Panc1 (cell line): ENCODE data around the gene HNRNPUL1. TPM values are rescaled to one million over a fixed set of nuclear protein-coding genes. Genes with fewer than 3 reads are reported as not detected.

Experiments used
- ATAC-seq: fragments of 200-7000 bp; cut with Tn5 transposase; 2 replicates; pipeline ENCODE4 v1.9.1; 2020; ENCODE audit warnings: mild to moderate bottlenecking, moderate library complexity
- BruUV-seq: library from RNA; stranded (reverse); fragments of 400-500 nt; replicated peaks from 2 replicates; lab custom pipeline; 2021; lab: Mats Ljungman, UMichigan
- CTCF ChIA-PET: fragments of 300-600 bp; sonication (Branson Sonifier 250); formaldehyde crosslinking; loops from one replicate; lab custom pipeline; 2022; ENCODE audit warnings: antibody characterized with exemption; lab: Charles Lee
- POLR2A ChIA-PET: fragments of 300-600 bp; sonication (Branson Sonifier 250); formaldehyde crosslinking; loops from one replicate; lab custom pipeline; 2022; ENCODE audit warnings: antibody characterized with exemption; lab: Charles Lee
- DNase-seq: peaks from one replicate; pipeline ENCODE4 v3.0.0-alpha.2; 2010; ENCODE audit warnings: low read depth, low spot score
- H3K27ac ChIP-seq: 2 replicates; pipeline ENCODE4 v1.5.1; 2011; ENCODE audit warnings: mild to moderate bottlenecking, low read length, inconsistent platforms
- H3K27me3 ChIP-seq: fragments of 200-500 bp; sonication (Bioruptor generic); 2 replicates; pipeline ENCODE4 v1.6.0; 2014; ENCODE audit warnings: low read length, inconsistent platforms; ENCODE audit not compliant: control insufficient read depth, insufficient read depth
- H3K36me3 ChIP-seq: fragments of 200-500 bp; sonication (Bioruptor generic); 2 replicates; pipeline ENCODE4 v1.5.1; 2014; ENCODE audit warnings: inconsistent platforms, mild to moderate bottlenecking, low read length, moderate library complexity; ENCODE audit not compliant: control insufficient read depth, insufficient read depth
- H3K4me1 ChIP-seq: 2 replicates; pipeline ENCODE4 v1.5.1; 2011; ENCODE audit warnings: inconsistent platforms, mild to moderate bottlenecking, low read length, moderate library complexity; ENCODE audit not compliant: control insufficient read depth, insufficient read depth
- H3K4me3 ChIP-seq, 2 experiments: 2 replicates each; pipeline ENCODE4 v1.5.1; 2011 to 2012; ENCODE audit warnings: low read depth in 2 of 2, low read length in 2 of 2, mild to moderate bottlenecking in 2 of 2, inconsistent platforms in 1 of 2, moderate library complexity in 1 of 2
- H3K9me3 ChIP-seq: fragments of 200-500 bp; sonication (Bioruptor generic); 2 replicates; pipeline ENCODE4 v1.5.1; 2014; ENCODE audit warnings: low read depth, mild to moderate bottlenecking, inconsistent platforms, low read length, moderate library complexity; ENCODE audit not compliant: control insufficient read depth, insufficient read depth
- POLR2AphosphoS5 ChIP-seq: IDR thresholded peaks from 2 replicates; pipeline ENCODE4 v1.6.1; 2012; ENCODE audit warnings: mild to moderate bottlenecking, low read depth, low read length, moderate library complexity
- SIN3A ChIP-seq: IDR thresholded peaks from 2 replicates; pipeline ENCODE4 v1.6.1; 2012; ENCODE audit warnings: low read depth, mild to moderate bottlenecking, low read length, moderate library complexity, borderline replicate concordance; ENCODE audit not compliant: insufficient read depth
- TCF7L2 ChIP-seq: IDR thresholded peaks from 2 replicates; pipeline ENCODE4 v1.6.1; 2011; ENCODE audit warnings: mild to moderate bottlenecking, low read depth, low read length, inconsistent platforms
- in situ Hi-C: cut with HindIII; loops from 2 replicates; pipeline ENCODE4 v1.10.0; 2016; ENCODE audit warnings: low sequenced_read_pairs, low pct_unique_long_range_greater_than_20kb
- intact Hi-C: fragments of 100-400 bp; cut with micrococcal nuclease; formaldehyde crosslinking; loops from one replicate; pipeline ENCODE4 v1.10.0; 2022; ENCODE audit not compliant: unreplicated experiment
- total RNA-seq: library from RNA; stranded (reverse); gene quantifications from one replicate; pipeline ENCODE4 v1.2.1, GENCODE V29; 2021; ENCODE audit not compliant: unreplicated experiment
- TF ChIP-seq, protein P1 (sequence below), 2 experiments: IDR thresholded peaks; 2 replicates each; pipeline ENCODE4 v1.6.1; 2011 to 2012; ENCODE audit warnings: low read depth in 2 of 2, control low read depth in 1 of 2, low read length in 1 of 2, mild to moderate bottlenecking in 1 of 2, moderate library complexity in 1 of 2; ENCODE audit not compliant: insufficient read depth in 1 of 2
- TF ChIP-seq, protein P2 (sequence below): fragments of 450-650 bp; IDR thresholded peaks from 2 replicates; pipeline ENCODE4 v1.5.1; 2017; ENCODE audit warnings: mild to moderate bottlenecking

The HNRNPUL1 gene
- total RNA-seq, 1 experiment from 2014 or later = 183 TPM

DNA sequence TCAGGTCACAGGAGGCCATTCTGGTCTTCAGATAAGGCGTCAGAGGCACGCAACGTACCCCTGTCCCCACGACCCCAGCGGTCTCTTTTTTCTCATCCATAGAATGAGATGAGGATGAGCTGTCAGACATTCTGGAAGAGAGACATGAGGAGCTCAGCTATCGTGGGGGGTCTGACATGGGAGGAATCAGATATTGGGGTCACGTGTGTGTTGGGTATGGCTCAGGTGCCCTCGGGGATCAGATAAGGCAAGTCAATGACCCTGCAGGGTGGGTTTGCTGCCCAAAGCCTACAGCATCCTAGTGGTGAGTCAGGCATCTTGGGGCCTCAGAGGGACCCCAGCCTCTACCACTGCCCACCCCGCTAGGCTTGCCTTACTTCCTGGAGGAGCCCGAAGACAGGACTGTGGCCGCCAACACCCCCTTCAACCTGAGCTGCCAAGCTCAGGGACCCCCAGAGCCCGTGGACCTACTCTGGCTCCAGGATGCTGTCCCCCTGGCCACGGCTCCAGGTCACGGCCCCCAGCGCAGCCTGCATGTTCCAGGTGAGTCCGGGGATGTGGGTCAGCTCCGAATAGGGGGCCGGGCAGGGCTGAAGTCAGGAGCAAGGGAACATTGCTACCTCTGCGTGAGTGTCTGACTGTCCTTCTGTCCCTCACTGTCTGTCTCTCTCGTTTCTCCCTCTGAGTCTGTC lies 42.5 kb upstream of the HNRNPUL1 start:
- no peak for DNase-seq
- no peaks in the 10 kb centered on the region for H3K36me3 ChIP-seq
- intact Hi-C loops = no loop called here
- no peak for ATAC-seq
- TF ChIP-seq TCF7L2 = no peak
- TF ChIP-seq, protein P1, sequence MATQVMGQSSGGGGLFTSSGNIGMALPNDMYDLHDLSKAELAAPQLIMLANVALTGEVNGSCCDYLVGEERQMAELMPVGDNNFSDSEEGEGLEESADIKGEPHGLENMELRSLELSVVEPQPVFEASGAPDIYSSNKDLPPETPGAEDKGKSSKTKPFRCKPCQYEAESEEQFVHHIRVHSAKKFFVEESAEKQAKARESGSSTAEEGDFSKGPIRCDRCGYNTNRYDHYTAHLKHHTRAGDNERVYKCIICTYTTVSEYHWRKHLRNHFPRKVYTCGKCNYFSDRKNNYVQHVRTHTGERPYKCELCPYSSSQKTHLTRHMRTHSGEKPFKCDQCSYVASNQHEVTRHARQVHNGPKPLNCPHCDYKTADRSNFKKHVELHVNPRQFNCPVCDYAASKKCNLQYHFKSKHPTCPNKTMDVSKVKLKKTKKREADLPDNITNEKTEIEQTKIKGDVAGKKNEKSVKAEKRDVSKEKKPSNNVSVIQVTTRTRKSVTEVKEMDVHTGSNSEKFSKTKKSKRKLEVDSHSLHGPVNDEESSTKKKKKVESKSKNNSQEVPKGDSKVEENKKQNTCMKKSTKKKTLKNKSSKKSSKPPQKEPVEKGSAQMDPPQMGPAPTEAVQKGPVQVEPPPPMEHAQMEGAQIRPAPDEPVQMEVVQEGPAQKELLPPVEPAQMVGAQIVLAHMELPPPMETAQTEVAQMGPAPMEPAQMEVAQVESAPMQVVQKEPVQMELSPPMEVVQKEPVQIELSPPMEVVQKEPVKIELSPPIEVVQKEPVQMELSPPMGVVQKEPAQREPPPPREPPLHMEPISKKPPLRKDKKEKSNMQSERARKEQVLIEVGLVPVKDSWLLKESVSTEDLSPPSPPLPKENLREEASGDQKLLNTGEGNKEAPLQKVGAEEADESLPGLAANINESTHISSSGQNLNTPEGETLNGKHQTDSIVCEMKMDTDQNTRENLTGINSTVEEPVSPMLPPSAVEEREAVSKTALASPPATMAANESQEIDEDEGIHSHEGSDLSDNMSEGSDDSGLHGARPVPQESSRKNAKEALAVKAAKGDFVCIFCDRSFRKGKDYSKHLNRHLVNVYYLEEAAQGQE (IDR thresholded peaks at IDR 0.05; ENCODE audit: insufficient read depth in 1 of 2, low read depth in 2 of 2, low read length in 1 of 2) = no peak
- no peak for TF ChIP-seq SIN3A
- TF ChIP-seq, protein P2, sequence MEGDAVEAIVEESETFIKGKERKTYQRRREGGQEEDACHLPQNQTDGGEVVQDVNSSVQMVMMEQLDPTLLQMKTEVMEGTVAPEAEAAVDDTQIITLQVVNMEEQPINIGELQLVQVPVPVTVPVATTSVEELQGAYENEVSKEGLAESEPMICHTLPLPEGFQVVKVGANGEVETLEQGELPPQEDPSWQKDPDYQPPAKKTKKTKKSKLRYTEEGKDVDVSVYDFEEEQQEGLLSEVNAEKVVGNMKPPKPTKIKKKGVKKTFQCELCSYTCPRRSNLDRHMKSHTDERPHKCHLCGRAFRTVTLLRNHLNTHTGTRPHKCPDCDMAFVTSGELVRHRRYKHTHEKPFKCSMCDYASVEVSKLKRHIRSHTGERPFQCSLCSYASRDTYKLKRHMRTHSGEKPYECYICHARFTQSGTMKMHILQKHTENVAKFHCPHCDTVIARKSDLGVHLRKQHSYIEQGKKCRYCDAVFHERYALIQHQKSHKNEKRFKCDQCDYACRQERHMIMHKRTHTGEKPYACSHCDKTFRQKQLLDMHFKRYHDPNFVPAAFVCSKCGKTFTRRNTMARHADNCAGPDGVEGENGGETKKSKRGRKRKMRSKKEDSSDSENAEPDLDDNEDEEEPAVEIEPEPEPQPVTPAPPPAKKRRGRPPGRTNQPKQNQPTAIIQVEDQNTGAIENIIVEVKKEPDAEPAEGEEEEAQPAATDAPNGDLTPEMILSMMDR = no peak
- TF ChIP-seq POLR2AphosphoS5 = no peak
- peak overlapping the region; percentile 84 for H3K27ac ChIP-seq
- in situ Hi-C loops = no loop called here
- ChIA-PET POLR2A (interaction anchor here (0.6 kb wide), 1 partner anchor 17 kb away, joined by 3 read pairs; no protein-coding TSS in a partner anchor), CTCF (interaction anchor here (1.0 kb wide), 1 partner anchor 17 kb away, joined by 8 read pairs; no protein-coding TSS in a partner anchor)
- no peaks in the 10 kb centered on the region for H3K27me3 ChIP-seq
- H3K9me3 ChIP-seq = no peaks in the 10 kb centered on the region
- H3K4me1 ChIP-seq = peaks cover 33% of the 10 kb centered on the region
- BruUV-seq = no TSS peak
- H3K4me3 ChIP-seq = peak overlapping the region; percentile 56 to 80

DNA sequence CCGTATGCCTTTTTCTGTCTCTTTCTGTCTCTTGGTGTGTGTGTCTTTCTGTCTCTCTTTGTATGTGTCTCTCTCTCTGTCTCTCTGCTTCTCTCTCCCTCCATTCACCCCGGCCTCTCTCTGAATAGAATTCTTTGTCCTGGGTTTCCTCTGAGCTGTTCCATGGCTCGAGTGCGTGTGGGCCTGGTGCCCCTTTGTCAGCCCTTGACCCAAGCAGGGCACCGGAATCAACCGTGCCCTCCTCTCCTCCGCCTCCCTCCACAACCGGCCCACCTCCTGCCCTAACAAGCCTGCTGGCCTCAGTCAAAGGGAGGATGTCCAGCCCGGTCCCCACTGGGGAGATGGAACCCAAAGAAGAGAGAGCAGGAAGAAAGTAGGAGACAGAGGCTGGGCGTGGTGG lies 41.9 kb upstream of the HNRNPUL1 start:
- DNase-seq (no peak), ATAC-seq (no peak)
- H3K4me1 ChIP-seq = peaks cover 35% of the 10 kb centered on the region
- ChIA-PET POLR2A (no interaction called here), CTCF (no interaction called here)
- H3K27me3 ChIP-seq = no peaks in the 10 kb centered on the region
- H3K27ac ChIP-seq = peak overlapping the region; percentile 84
- H3K4me3 ChIP-seq = peak overlapping the region; percentile 56 to 80
- H3K36me3 ChIP-seq = no peaks in the 10 kb centered on the region; the same call in 1 of the 2 replicates
- TF ChIP-seq, protein P1 (IDR thresholded peaks at IDR 0.05; ENCODE audit: insufficient read depth in 1 of 2, low read depth in 2 of 2, low read length in 1 of 2) = no peak
- TF ChIP-seq POLR2AphosphoS5 (no peak), SIN3A (no peak), TCF7L2 (no peak)
- TF ChIP-seq, protein P2 = no peak
- no TSS peak for BruUV-seq
- H3K9me3 ChIP-seq = no peaks in the 10 kb centered on the region
- intact Hi-C loops = no loop called here
- in situ Hi-C loops = no loop called here
